ENCODE results near the gene PLCD3. TPM values are rescaled to one million over a fixed set of nuclear protein-coding genes. Genes with fewer than 3 reads are reported as not detected.

The PLCD3 gene
- total and polyA plus RNA-seq, 9 of the 15 experiments (the other 6 are each of a cell fraction or from before 2014, with no cell fraction given) = 0.20 to 22.6 (median 7.5) TPM

GRCh38 chr17:45149669-45150664, 17.7 kb upstream of the PLCD3 start (continued):
- TF ChIP-seq HMGXB4 (CRISPR knock-in tag; IDR thresholded peaks at IDR 0.05) = no peak
- no peak for TF ChIP-seq TFE3 (CRISPR knock-in tag; IDR thresholded peaks at IDR 0.05)
- TF ChIP-seq, protein P1, sequence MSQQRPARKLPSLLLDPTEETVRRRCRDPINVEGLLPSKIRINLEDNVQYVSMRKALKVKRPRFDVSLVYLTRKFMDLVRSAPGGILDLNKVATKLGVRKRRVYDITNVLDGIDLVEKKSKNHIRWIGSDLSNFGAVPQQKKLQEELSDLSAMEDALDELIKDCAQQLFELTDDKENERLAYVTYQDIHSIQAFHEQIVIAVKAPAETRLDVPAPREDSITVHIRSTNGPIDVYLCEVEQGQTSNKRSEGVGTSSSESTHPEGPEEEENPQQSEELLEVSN (IDR thresholded peaks at IDR 0.05; ENCODE audit: borderline replicate concordance in 1 of 2, extremely low read depth in 1 of 2, insufficient read depth in 1 of 2, insufficient read length in 1 of 2, low read depth in 1 of 2, low read length in 1 of 2, poor library complexity in 1 of 2, severe bottlenecking in 1 of 2) = peak in 1 of 2 experiments; percentile 14
- TF ChIP-seq POLR3G (IDR thresholded peaks at IDR 0.05; ENCODE audit: extremely low read depth, insufficient read length, insufficient replicate concordance) = no peak
- TF ChIP-seq SRF (CRISPR knock-in tag; IDR thresholded peaks at IDR 0.05) = no peak
- no peak for TF ChIP-seq BRF2 (IDR thresholded peaks at IDR 0.05; ENCODE audit: borderline replicate concordance, insufficient read depth, insufficient read length)
- TF ChIP-seq RNF219 (CRISPR knock-in tag; IDR thresholded peaks at IDR 0.05) = no peak

All from K562 (cell line).